Type B pancreatic cell (in vitro differentiated cells): ENCODE results near the gene STEEP1. TPM values are rescaled to one million over a fixed set of nuclear protein-coding genes. Genes with fewer than 3 reads are reported as not detected.
"Not testable (repeated sequence)": the region's sequence is repeated elsewhere in the genome, so short reads cannot be mapped to it uniquely, and the experiment has no call there.

Experiments used
- DNase-seq: peaks from one replicate; pipeline ENCODE4 v3.0.0; 2021; ENCODE audit warnings: mixed read lengths; ENCODE audit not compliant: unreplicated experiment; ENCODE audit errors: extremely low spot score
- H3K27ac Mint-ChIP-seq: 2 replicates; pipeline ENCODE4 v1.8.0; 2021; ENCODE audit warnings: mild to moderate bottlenecking, mixed read lengths
- H3K27me3 Mint-ChIP-seq: 2 replicates; pipeline ENCODE4 v1.8.0; 2021; ENCODE audit warnings: mixed read lengths
- H3K36me3 Mint-ChIP-seq: 2 replicates; pipeline ENCODE4 v1.8.0; 2021; ENCODE audit warnings: mixed read lengths
- H3K4me1 Mint-ChIP-seq: one replicate; pipeline ENCODE4 v1.8.0; 2021; ENCODE audit warnings: mixed read lengths; ENCODE audit not compliant: unreplicated experiment
- H3K4me3 Mint-ChIP-seq: 2 replicates; pipeline ENCODE4 v1.8.0; 2021; ENCODE audit warnings: mild to moderate bottlenecking, mixed read lengths
- H3K9me3 Mint-ChIP-seq: 2 replicates; pipeline ENCODE4 v1.8.0; 2021; ENCODE audit warnings: mixed read lengths
- total RNA-seq: library from RNA; stranded (reverse); gene quantifications from 2 replicates; pipeline ENCODE4 v1.2.1, GENCODE V29; 2021; ENCODE audit warnings: low replicate concordance
- TF ChIP-seq, protein P1 (sequence below): fragments of 200-600 bp; sonication (generic); conservative IDR thresholded peaks from 2 replicates; pipeline ENCODE4 v1.5.0; 2021; ENCODE audit warnings: antibody characterized with exemption, mild to moderate bottlenecking

STEEP1 gene
- total RNA-seq, 1 donor from 2014 or later: 23.0 TPM

DNA sequence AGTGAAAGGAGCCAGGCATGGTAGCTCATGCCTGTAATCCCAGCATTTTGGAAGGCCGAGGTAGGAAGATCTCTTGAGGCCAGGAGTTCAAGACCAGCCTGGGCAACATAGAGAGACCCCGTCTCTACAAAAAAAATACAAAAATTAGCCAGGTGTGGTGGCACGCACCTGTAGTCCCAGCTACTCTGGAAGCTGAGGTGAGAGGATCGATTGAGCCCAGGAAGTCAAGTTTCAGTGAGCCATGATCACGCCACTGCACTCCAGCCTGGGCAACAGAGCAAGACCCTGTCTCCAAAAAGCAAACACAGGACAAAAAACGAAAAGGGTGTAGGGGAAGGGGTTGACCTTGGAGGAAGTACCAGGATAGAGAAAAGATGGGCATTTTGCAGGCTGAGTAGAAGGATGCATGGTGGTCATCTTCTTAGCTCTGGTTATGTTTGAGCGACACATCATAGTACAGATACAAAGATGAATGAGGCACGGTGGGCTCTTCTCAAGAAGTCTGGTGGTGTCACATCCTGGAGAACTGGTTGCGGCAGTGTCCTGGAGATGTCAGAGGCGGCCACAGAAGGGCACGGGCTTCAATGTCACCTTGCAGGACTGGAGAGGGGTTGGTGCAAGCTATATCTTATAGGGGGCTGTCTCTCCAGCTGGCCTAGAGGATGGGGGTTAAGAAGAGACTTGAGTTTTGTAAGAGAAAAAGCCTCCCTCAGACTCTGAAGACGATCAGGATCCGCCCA, 65.0 kb downstream of the STEEP1 start:
- Mint-ChIP-seq H3K9me3 (no peaks in the 10 kb centered on the region), H3K36me3 (no peaks in the 10 kb centered on the region), H3K27me3 (no peaks in the 10 kb centered on the region), H3K4me3 (no peak overlapping the region), H3K27ac (no peak overlapping the region), H3K4me1 (no peaks in the 10 kb centered on the region)
- TF ChIP-seq, protein P1, sequence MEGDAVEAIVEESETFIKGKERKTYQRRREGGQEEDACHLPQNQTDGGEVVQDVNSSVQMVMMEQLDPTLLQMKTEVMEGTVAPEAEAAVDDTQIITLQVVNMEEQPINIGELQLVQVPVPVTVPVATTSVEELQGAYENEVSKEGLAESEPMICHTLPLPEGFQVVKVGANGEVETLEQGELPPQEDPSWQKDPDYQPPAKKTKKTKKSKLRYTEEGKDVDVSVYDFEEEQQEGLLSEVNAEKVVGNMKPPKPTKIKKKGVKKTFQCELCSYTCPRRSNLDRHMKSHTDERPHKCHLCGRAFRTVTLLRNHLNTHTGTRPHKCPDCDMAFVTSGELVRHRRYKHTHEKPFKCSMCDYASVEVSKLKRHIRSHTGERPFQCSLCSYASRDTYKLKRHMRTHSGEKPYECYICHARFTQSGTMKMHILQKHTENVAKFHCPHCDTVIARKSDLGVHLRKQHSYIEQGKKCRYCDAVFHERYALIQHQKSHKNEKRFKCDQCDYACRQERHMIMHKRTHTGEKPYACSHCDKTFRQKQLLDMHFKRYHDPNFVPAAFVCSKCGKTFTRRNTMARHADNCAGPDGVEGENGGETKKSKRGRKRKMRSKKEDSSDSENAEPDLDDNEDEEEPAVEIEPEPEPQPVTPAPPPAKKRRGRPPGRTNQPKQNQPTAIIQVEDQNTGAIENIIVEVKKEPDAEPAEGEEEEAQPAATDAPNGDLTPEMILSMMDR: no peak
- no peak for DNase-seq

DNA sequence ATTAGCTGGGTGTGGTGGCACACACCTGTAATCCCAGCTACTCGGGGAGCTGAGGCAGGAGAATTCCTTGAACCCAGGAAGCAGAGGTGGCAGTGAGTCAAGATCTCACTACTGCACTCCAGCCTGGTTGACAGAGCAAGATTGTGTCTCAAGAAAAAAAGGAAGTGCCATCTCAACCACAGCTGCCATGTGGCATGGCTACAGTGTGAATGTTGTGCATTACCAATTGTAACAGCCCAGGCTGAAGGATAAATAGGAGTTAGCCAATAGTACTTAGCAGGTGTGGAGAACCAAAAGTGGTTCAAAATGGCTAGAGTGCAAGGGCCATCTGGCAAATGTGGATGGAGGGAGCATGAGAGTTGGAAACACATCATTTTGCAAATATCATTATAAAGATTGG, 68.0 kb downstream of the STEEP1 start:
- TF ChIP-seq, protein P1: no peak
- H3K27ac Mint-ChIP-seq: no peak overlapping the region

DNA sequence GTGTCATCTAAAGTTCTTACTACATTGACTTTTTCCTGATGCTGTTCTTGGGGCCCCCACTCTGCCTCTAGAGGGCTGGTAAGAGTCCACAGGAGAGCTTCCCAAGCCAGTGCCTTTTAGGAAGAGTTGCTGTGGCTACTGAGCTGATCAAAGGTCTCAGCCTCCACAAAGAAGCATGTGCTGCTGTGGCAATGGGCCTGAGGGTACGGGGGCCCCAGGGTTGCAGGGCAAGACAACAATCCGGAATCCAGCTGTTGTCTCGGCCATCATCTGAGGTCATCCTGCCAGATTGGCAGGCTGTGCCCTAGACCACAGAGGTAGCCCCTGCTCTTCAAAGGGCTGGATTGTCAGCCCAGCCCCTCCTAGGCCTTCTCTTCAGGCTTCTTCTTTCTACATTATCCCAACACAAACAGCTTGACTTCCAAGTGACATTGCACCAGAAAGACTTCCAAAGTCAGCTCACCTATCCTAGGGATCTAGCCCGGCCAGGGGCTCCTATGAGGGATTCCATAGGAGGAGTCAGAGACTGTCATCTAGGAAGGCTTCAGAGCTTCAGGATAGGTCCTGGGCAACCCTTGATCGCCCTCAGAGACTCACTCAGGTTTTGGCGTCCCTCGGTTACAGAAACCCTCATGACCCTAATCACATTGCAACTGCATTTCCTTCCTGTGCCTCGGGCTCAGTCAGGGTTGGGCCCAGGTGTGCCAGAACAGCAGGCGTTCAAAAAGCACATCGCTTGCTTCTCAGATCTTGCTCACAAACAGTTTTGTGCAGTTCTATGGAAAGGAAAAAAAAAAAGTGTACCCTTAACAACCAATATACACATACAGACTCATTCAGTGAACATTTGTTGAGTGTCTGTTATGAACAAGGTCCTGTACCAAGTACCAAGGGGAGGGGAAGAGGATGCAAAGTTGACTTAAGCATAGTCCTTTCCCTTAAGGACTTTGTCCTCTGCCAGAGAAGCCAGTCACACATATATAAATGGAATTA, 69.2 kb downstream of the STEEP1 start:
- Mint-ChIP-seq H3K4me3 (no peak overlapping the region), H3K27ac (peak overlapping the region; percentile 75), H3K27me3 (no peaks in the 10 kb centered on the region), H3K36me3 (no peaks in the 10 kb centered on the region), H3K9me3 (no peaks in the 10 kb centered on the region), H3K4me1 (peaks cover 5% of the 10 kb centered on the region)
- TF ChIP-seq, protein P1: no peak
- DNase-seq: no peak

More for the DNA sequence above, 68.0 kb downstream of the STEEP1 start:
- Mint-ChIP-seq H3K4me3 (no peak overlapping the region), H3K9me3 (no peaks in the 10 kb centered on the region), H3K27me3 (no peaks in the 10 kb centered on the region), H3K36me3 (no peaks in the 10 kb centered on the region), H3K4me1 (peaks cover 5% of the 10 kb centered on the region)
- DNase-seq: no peak

DNA sequence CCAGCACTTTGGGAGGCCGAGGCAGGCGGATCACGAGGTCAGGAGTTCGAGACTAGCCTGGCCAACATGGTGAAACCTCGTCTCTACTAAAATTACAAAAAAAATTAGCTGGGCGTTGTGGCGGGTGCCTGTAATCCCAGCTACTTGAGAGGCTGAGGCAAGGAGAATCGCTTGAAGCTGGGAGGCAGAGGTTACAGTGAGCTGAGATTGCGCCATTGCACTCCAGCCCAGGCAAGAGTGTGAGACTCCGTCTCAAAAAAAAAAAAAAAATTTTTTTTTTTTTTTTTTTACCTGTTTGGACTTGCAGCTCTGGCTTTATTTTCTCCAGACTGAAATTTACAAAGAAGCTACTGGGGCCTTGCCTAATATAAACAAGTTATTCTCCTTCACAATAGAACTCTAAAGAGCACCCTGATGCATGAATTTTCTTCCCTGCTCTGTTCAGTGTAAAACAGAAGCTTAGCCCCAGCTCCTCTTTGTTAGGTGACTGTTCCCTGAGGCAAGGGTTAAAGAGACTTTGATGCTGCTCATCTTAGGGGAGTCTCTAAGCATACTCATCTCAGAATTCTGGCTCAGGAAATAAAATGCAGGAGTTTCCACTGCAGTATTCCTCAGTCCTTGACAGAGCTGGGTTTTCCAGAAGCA, 71.2 kb downstream of the STEEP1 start:
- H3K9me3 Mint-ChIP-seq, H3K4me1 Mint-ChIP-seq, H3K4me3 Mint-ChIP-seq, H3K36me3 Mint-ChIP-seq, DNase-seq, H3K27me3 Mint-ChIP-seq: not testable (repeated sequence)
- H3K27ac Mint-ChIP-seq: peak overlapping the region; percentile 85

DNA sequence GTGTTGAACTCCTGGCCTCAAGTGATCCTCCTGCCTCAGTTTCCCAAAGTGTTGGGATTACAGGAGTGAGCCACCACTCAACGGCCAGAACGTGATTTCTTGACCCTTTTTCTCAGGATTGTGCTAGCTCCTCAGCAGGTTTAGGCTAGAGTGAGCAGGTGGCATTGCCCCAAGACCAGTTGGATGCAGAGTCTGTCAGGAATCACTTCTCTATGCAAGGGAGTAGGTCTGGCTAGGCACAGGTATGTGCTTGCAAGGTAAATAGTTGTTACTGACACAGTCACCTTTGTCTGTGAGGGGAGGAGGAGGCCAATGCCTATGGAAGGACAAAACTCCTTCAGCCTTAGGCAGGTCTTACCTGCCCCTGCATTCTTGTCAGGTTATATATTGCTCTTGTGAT, 72.7 kb downstream of the STEEP1 start:
- H3K27me3 Mint-ChIP-seq: no peaks in the 10 kb centered on the region
- DNase-seq: no peak
- TF ChIP-seq, protein P1: no peak
- H3K4me3 Mint-ChIP-seq: no peak overlapping the region
- H3K36me3 Mint-ChIP-seq: no peaks in the 10 kb centered on the region
- H3K27ac Mint-ChIP-seq: no peak overlapping the region
- no peaks in the 10 kb centered on the region for H3K9me3 Mint-ChIP-seq
- H3K4me1 Mint-ChIP-seq: peaks cover 5% of the 10 kb centered on the region
